GM12892 (cell line): ENCODE results near the gene PEX14.

Experiments used
- POLR2A ChIP-seq: IDR thresholded peaks from 2 replicates; pipeline ENCODE4 v1.6.1; 2011; ENCODE audit warnings: low read depth, low read length, control low read depth
- POLR2AphosphoS5 ChIP-seq: IDR thresholded peaks from 2 replicates; pipeline ENCODE4 v1.6.1; 2011; ENCODE audit warnings: low read depth, low read length, control low read depth

DNA sequence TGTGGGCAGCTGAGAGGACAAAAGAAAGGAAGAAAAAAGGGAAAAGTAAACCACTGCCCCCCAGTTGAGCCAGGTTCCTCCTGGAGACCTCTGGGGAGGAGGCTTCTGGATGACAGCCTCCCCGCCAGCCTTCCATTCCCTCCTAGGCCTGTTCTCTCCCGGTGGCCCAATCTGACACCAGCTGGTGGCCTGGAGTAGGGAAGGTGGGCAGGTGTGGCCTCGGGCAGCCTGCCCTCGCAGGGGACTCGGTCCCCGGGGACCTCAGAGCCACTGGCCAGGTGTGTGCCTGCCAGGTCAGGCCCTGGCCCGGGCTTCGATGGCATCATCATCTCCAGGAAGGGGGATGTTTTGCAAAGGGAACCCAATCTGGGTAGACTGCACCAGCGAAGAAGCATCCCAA is 162.7 kb downstream of the PEX14 start:
- TF ChIP-seq POLR2A (no peak), POLR2AphosphoS5 (no peak)
